Measurements from ENCODE around the gene SCN4A. TPM values are rescaled to one million over a fixed set of nuclear protein-coding genes. Genes with fewer than 3 reads are reported as not detected.
A peak's percentile ranks its signal among the peaks of the same experiment; 100 is the strongest.

SCN4A gene
- total RNA-seq, 2 donors from 2014 or later = 0.07 to 0.27 TPM

- no peaks in the 10 kb centered on the region for H3K9me3 ChIP-seq
- intact Hi-C loops (cut with DNase I) = no loop called here
- H3K4me3 ChIP-seq = no peak overlapping the region
- no peak for TF ChIP-seq CTCF (IDR thresholded peaks at IDR 0.05)
- DNase-seq = no peak
- H3K27me3 ChIP-seq = no peaks in the 10 kb centered on the region
- no peak overlapping the region for H3K9ac ChIP-seq (ENCODE audit: low read depth in 2 of 2, low read length in 2 of 2)
- no peaks in the 10 kb centered on the region for H3K4me1 ChIP-seq
- no peaks in the 10 kb centered on the region for H3K36me3 ChIP-seq
- H3K27ac ChIP-seq = no peak overlapping the region
Measured at GRCh38 chr17:63948521-63948920, 24.2 kb downstream of the SCN4A start.

GRCh38 chr17:63947711-63948330, 24.9 kb downstream of the SCN4A start:
- Histone ChIP-seq H3K9me3 (no peaks in the 10 kb centered on the region), H3K9ac (ENCODE audit: low read depth in 2 of 2, low read length in 2 of 2) (no peak overlapping the region), H3K4me1 (no peaks in the 10 kb centered on the region), H3K27ac (no peak overlapping the region), H3K27me3 (no peaks in the 10 kb centered on the region), H3K4me3 (no peak overlapping the region), H3K36me3 (no peaks in the 10 kb centered on the region)
- no peak for TF ChIP-seq CTCF (IDR thresholded peaks at IDR 0.05)
- no peak for DNase-seq
- intact Hi-C loops (cut with DNase I) = no loop called here

GRCh38 chr17:63946440-63947363, 26.0 kb downstream of the SCN4A start:
- Histone ChIP-seq H3K4me3 (no peak overlapping the region), H3K27me3 (no peaks in the 10 kb centered on the region), H3K9me3 (no peaks in the 10 kb centered on the region), H3K4me1 (no peaks in the 10 kb centered on the region), H3K9ac (ENCODE audit: low read depth in 2 of 2, low read length in 2 of 2) (no peak overlapping the region), H3K27ac (no peak overlapping the region), H3K36me3 (no peaks in the 10 kb centered on the region)
- intact Hi-C loops (cut with DNase I) = no loop called here
- peak; percentile 64 for TF ChIP-seq CTCF (IDR thresholded peaks at IDR 0.05)
- peak; percentile 57 for DNase-seq

GRCh38 chr17:63945784-63946439, 26.8 kb downstream of the SCN4A start:
- Histone ChIP-seq H3K9me3 (no peaks in the 10 kb centered on the region), H3K27me3 (no peaks in the 10 kb centered on the region), H3K4me3 (no peak overlapping the region), H3K36me3 (no peaks in the 10 kb centered on the region), H3K27ac (no peak overlapping the region), H3K4me1 (no peaks in the 10 kb centered on the region), H3K9ac (ENCODE audit: low read depth in 2 of 2, low read length in 2 of 2) (no peak overlapping the region)
- TF ChIP-seq CTCF (IDR thresholded peaks at IDR 0.05) = no peak
- intact Hi-C loops (cut with DNase I) = no loop called here
- DNase-seq = no peak

GRCh38 chr17:63944736-63945499, 27.8 kb downstream of the SCN4A start:
- no peak overlapping the region for H3K27ac ChIP-seq
- no peak overlapping the region for H3K9ac ChIP-seq (ENCODE audit: low read depth in 2 of 2, low read length in 2 of 2)
- H3K36me3 ChIP-seq = no peaks in the 10 kb centered on the region
- H3K27me3 ChIP-seq = no peaks in the 10 kb centered on the region
- H3K4me1 ChIP-seq = no peaks in the 10 kb centered on the region
- H3K4me3 ChIP-seq = no peak overlapping the region
- intact Hi-C loops (cut with DNase I) = no loop called here
- TF ChIP-seq CTCF (IDR thresholded peaks at IDR 0.05) = no peak
- no peak for DNase-seq
- H3K9me3 ChIP-seq = no peaks in the 10 kb centered on the region
